OCI-LY7 (cell line): ENCODE measurements around the gene POLR2E.

Source experiments
- EZH2phosphoT487 ChIP-seq: fragments of 200-600 bp; sonication (generic); IDR thresholded peaks from 2 replicates; pipeline ENCODE4 v1.6.1; 2018; ENCODE audit warnings: low read depth, borderline replicate concordance, mild to moderate bottlenecking, mixed run types, antibody characterized with exemption, low read length, moderate library complexity, mixed read lengths
- TF ChIP-seq, protein P1 (sequence below): fragments of 200-600 bp; sonication (generic); conservative IDR thresholded peaks from 2 replicates; pipeline ENCODE4 v1.5.1; 2014; ENCODE audit warnings: mild to moderate bottlenecking, antibody characterized with exemption, low read length, moderate library complexity, mixed read lengths

DNA sequence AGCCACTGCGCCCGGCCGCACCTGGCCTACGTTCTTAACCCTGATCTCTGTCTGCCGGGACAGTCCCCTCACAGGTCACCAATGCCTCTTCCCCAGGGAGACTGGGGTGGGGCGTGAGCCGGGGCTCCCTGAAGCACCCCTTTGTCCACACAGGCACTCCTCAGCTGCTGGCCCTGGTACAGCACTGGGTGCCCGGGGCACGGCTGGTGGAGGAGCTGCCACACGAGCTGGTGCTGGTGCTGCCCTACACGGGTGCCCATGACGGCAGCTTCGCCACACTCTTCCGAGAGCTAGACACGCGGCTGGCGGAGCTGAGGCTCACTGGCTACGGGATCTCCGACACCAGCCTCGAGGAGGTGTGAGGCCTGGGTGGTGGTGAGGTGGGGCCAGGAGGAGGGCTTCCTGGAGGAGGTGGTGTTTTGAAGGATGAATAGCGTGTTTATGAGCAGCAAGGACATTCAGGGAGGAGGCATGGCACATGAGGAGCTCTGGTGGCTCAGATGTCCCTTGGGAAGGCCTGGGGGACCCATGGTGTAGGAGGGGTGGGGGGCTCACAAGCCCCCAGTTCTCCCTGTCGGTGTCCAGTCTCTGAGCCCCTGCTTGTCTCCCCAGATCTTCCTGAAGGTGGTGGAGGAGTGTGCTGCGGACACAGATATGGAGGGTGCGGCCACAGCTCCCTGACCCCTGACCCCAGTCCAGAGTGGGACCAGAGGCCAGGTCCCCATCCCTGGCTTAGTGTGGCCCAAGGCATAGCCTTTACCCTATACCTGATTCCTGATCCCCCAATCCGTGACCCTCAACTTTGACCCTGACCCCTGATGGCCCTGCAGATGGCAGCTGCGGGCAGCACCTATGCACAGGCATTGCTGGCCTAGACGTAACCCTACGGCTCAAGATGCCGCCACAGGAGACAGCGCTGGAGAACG lies 41.7 kb downstream of the POLR2E start:
- TF ChIP-seq, protein P1, sequence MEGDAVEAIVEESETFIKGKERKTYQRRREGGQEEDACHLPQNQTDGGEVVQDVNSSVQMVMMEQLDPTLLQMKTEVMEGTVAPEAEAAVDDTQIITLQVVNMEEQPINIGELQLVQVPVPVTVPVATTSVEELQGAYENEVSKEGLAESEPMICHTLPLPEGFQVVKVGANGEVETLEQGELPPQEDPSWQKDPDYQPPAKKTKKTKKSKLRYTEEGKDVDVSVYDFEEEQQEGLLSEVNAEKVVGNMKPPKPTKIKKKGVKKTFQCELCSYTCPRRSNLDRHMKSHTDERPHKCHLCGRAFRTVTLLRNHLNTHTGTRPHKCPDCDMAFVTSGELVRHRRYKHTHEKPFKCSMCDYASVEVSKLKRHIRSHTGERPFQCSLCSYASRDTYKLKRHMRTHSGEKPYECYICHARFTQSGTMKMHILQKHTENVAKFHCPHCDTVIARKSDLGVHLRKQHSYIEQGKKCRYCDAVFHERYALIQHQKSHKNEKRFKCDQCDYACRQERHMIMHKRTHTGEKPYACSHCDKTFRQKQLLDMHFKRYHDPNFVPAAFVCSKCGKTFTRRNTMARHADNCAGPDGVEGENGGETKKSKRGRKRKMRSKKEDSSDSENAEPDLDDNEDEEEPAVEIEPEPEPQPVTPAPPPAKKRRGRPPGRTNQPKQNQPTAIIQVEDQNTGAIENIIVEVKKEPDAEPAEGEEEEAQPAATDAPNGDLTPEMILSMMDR, result no peak
- TF ChIP-seq EZH2phosphoT487, result no peak
